ENCODE data around the gene PXDC1. TPM values are rescaled to one million over a fixed set of nuclear protein-coding genes. Genes with fewer than 3 reads are reported as not detected.

PXDC1 gene
- total and polyA plus RNA-seq, 2 experiments from 2014 or later, result 1.2 to 1.8 TPM

GRCh38 chr6:3724451-3725144, 26.9 kb downstream of the PXDC1 start:
- Histone ChIP-seq H3K27ac (ENCODE audit: low read depth) (no peak overlapping the region), H3K27me3 (ENCODE audit: insufficient read depth) (no peaks in the 10 kb centered on the region), H3K4me3 (no peak overlapping the region), H3K36me3 (ENCODE audit: insufficient read depth) (no peaks in the 10 kb centered on the region), H3F3A (replicated peaks; ENCODE audit: low read depth) (no peaks in the 10 kb centered on the region), H3K79me2 (replicated peaks; ENCODE audit: insufficient read depth) (no peaks in the 10 kb centered on the region), H3K4me1 (ENCODE audit: insufficient read depth) (peaks cover 11% of the 10 kb centered on the region), H3K9me2 (ENCODE audit: insufficient read depth) (no peaks in the 10 kb centered on the region), H3K4me2 (no peak overlapping the region), H4K20me1 (replicated peaks; ENCODE audit: insufficient read depth) (no peaks in the 10 kb centered on the region), H2AFZ (no peak overlapping the region)
- H3K36me3 Mint-ChIP-seq (ENCODE audit: low read depth), result peaks cover 13% of the 10 kb centered on the region; the same call in 2 of the 3 replicates
- H3K4me1 Mint-ChIP-seq, result peaks cover 26% of the 10 kb centered on the region
- H3K27ac Mint-ChIP-seq, result no peak overlapping the region
- ATAC-seq (no peak), DNase-seq (ENCODE audit: low spot score) (no peak)
- TF ChIP-seq JUNB (IDR thresholded peaks at IDR 0.05; ENCODE audit: unreplicated experiment) (no peak), CREB1 (CRISPR knock-in tag; IDR thresholded peaks at IDR 0.05; ENCODE audit: low read depth) (no peak)
- TF ChIP-seq, protein P1, sequence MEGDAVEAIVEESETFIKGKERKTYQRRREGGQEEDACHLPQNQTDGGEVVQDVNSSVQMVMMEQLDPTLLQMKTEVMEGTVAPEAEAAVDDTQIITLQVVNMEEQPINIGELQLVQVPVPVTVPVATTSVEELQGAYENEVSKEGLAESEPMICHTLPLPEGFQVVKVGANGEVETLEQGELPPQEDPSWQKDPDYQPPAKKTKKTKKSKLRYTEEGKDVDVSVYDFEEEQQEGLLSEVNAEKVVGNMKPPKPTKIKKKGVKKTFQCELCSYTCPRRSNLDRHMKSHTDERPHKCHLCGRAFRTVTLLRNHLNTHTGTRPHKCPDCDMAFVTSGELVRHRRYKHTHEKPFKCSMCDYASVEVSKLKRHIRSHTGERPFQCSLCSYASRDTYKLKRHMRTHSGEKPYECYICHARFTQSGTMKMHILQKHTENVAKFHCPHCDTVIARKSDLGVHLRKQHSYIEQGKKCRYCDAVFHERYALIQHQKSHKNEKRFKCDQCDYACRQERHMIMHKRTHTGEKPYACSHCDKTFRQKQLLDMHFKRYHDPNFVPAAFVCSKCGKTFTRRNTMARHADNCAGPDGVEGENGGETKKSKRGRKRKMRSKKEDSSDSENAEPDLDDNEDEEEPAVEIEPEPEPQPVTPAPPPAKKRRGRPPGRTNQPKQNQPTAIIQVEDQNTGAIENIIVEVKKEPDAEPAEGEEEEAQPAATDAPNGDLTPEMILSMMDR (conservative IDR thresholded peaks at IDR 0.05; ENCODE audit: low read depth in 2 of 2), result no peak
- H3K4me3 Mint-ChIP-seq, result no peak overlapping the region
- H3K27me3 Mint-ChIP-seq (ENCODE audit: insufficient read depth, low read depth, poor library complexity), result peaks cover 17% of the 10 kb centered on the region
- peaks cover 13% of the 10 kb centered on the region; the same call in 2 of the 3 replicates for H3K9me3 Mint-ChIP-seq

DNA sequence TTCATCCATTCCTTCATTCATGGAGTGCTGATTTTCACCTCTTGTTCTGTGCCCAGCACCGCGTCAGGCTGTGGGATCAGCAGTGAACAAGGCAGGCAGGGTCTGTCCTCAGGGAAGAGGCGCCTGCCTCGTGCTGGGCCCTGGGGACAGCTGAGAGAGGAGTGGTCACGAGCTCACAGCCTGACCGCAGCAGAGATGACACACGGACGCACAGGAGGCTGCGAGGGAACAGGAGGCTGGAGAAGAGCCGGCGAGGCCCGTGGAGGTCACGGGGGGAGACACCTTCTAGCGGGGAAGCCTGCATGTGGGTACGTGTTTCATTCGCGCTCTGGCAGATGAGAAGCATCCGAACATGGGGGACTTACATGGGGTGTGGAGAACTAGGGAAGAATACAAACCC, 27.5 kb downstream of the PXDC1 start:
- Histone ChIP-seq H3K4me2 (no peak overlapping the region), H3K36me3 (ENCODE audit: insufficient read depth) (no peaks in the 10 kb centered on the region), H3K9me2 (ENCODE audit: insufficient read depth) (no peaks in the 10 kb centered on the region), H2AFZ (no peak overlapping the region), H3K27me3 (ENCODE audit: insufficient read depth) (no peaks in the 10 kb centered on the region), H3K4me3 (no peak overlapping the region), H3F3A (replicated peaks; ENCODE audit: low read depth) (no peaks in the 10 kb centered on the region), H4K20me1 (replicated peaks; ENCODE audit: insufficient read depth) (no peaks in the 10 kb centered on the region), H3K79me2 (replicated peaks; ENCODE audit: insufficient read depth) (no peaks in the 10 kb centered on the region), H3K27ac (ENCODE audit: low read depth) (no peak overlapping the region), H3K4me1 (ENCODE audit: insufficient read depth) (peaks cover 11% of the 10 kb centered on the region)
- no peak overlapping the region for H3K4me3 Mint-ChIP-seq
- H3K4me1 Mint-ChIP-seq, result peaks cover 26% of the 10 kb centered on the region
- ATAC-seq (no peak), DNase-seq (ENCODE audit: low spot score) (no peak)
- peaks cover 17% of the 10 kb centered on the region for H3K27me3 Mint-ChIP-seq (ENCODE audit: insufficient read depth, low read depth, poor library complexity)
- H3K27ac Mint-ChIP-seq, result no peak overlapping the region
- peaks cover 13% of the 10 kb centered on the region; the same call in 2 of the 3 replicates for H3K36me3 Mint-ChIP-seq (ENCODE audit: low read depth)
- peaks cover 13% of the 10 kb centered on the region; the same call in 2 of the 3 replicates for H3K9me3 Mint-ChIP-seq
- TF ChIP-seq ZNF331 (CRISPR knock-in tag; IDR thresholded peaks at IDR 0.05; ENCODE audit: low read depth), result no peak
- no peak for TF ChIP-seq EZH2phosphoT487 (IDR thresholded peaks at IDR 0.05; ENCODE audit: unreplicated experiment)
- no peak for TF ChIP-seq ZNF114 (CRISPR knock-in tag; IDR thresholded peaks at IDR 0.05)
- no peak for TF ChIP-seq JUNB (IDR thresholded peaks at IDR 0.05; ENCODE audit: unreplicated experiment)
- TF ChIP-seq, protein P2, sequence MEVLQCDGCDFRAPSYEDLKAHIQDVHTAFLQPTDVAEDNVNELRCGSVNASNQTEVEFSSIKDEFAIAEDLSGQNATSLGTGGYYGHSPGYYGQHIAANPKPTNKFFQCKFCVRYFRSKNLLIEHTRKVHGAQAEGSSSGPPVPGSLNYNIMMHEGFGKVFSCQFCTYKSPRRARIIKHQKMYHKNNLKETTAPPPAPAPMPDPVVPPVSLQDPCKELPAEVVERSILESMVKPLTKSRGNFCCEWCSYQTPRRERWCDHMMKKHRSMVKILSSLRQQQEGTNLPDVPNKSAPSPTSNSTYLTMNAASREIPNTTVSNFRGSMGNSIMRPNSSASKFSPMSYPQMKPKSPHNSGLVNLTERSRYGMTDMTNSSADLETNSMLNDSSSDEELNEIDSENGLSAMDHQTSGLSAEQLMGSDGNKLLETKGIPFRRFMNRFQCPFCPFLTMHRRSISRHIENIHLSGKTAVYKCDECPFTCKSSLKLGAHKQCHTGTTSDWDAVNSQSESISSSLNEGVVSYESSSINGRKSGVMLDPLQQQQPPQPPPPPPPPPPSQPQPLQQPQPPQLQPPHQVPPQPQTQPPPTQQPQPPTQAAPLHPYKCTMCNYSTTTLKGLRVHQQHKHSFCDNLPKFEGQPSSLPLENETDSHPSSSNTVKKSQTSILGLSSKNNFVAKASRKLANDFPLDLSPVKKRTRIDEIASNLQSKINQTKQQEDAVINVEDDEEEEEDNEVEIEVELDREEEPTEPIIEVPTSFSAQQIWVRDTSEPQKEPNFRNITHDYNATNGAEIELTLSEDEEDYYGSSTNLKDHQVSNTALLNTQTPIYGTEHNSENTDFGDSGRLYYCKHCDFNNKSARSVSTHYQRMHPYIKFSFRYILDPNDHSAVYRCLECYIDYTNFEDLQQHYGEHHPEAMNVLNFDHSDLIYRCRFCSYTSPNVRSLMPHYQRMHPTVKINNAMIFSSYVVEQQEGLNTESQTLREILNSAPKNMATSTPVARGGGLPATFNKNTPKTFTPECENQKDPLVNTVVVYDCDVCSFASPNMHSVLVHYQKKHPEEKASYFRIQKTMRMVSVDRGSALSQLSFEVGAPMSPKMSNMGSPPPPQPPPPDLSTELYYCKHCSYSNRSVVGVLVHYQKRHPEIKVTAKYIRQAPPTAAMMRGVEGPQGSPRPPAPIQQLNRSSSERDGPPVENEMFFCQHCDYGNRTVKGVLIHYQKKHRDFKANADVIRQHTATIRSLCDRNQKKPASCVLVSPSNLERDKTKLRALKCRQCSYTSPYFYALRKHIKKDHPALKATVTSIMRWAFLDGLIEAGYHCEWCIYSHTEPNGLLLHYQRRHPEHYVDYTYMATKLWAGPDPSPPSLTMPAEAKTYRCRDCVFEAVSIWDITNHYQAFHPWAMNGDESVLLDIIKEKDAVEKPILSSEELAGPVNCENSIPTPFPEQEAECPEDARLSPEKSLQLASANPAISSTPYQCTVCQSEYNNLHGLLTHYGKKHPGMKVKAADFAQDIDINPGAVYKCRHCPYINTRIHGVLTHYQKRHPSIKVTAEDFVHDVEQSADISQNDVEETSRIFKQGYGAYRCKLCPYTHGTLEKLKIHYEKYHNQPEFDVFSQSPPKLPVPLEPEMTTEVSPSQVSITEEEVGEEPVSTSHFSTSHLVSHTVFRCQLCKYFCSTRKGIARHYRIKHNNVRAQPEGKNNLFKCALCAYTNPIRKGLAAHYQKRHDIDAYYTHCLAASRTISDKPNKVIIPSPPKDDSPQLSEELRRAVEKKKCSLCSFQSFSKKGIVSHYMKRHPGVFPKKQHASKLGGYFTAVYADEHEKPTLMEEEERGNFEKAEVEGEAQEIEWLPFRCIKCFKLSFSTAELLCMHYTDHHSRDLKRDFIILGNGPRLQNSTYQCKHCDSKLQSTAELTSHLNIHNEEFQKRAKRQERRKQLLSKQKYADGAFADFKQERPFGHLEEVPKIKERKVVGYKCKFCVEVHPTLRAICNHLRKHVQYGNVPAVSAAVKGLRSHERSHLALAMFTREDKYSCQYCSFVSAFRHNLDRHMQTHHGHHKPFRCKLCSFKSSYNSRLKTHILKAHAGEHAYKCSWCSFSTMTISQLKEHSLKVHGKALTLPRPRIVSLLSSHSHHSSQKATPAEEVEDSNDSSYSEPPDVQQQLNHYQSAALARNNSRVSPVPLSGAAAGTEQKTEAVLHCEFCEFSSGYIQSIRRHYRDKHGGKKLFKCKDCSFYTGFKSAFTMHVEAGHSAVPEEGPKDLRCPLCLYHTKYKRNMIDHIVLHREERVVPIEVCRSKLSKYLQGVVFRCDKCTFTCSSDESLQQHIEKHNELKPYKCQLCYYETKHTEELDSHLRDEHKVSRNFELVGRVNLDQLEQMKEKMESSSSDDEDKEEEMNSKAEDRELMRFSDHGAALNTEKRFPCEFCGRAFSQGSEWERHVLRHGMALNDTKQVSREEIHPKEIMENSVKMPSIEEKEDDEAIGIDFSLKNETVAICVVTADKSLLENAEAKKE (CRISPR knock-in tag; IDR thresholded peaks at IDR 0.05), result no peak
- no peak for TF ChIP-seq CREB1 (CRISPR knock-in tag; IDR thresholded peaks at IDR 0.05; ENCODE audit: low read depth)
- TF ChIP-seq, protein P1 (conservative IDR thresholded peaks at IDR 0.05; ENCODE audit: low read depth in 2 of 2), result no peak
